Globus pallidus (tissue), 1 donor: ENCODE data around the gene CABP4.
"Not testable (repeated sequence)": the region's sequence is repeated elsewhere in the genome, so short reads cannot be mapped to it uniquely, and the experiment has no call there.

Source experiments
- DNase-seq: peaks from one replicate; pipeline ENCODE4 v3.0.0-alpha.2; 2015; ENCODE audit warnings: low spot score

The CABP4 gene

DNA sequence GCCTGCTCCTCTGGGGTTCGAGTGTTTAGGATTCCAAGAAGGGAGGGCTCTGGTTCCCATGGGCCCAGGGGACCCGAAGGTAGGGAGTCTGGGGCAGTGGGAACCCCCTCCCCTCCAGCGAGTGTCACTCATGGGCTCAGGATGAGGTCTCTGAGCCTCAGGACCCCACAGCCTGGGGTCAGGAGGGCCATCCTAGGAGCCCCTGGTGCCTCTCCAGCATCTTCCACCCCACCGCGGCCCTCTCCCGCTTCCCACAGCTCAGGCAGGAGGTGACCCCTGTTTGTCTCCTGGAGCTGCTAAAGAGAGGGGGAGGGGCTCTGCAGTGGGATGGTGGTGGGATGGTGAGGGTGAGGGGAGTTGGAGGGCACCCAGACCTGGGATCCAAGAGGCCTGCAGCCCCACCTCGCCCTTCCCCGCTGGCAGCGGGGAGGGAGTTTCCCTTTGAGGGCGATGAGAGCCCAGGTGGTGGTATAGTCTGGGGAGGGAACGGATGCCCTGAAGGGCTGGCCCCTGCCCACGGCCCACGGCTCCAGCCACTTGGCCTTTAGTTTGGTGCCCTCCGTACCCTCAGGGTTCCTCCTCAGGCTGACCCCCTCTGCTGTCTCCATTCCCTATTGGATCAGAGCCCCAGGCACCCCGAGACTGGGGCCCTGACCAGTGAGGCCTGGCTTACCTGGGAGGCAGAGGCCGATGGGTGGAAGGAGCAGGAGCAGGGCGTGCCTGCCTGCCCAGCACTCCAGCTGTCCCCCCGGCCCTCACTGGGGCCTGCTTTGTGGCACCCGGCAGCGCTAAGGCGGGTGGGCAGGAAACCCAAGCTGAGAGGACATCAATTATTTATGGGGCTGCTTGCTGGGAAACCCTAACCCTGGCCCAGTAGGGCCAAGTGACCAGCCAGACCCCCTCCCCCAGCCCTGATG is 1.1 kb upstream of the CABP4 start:
- no peak for DNase-seq

DNA sequence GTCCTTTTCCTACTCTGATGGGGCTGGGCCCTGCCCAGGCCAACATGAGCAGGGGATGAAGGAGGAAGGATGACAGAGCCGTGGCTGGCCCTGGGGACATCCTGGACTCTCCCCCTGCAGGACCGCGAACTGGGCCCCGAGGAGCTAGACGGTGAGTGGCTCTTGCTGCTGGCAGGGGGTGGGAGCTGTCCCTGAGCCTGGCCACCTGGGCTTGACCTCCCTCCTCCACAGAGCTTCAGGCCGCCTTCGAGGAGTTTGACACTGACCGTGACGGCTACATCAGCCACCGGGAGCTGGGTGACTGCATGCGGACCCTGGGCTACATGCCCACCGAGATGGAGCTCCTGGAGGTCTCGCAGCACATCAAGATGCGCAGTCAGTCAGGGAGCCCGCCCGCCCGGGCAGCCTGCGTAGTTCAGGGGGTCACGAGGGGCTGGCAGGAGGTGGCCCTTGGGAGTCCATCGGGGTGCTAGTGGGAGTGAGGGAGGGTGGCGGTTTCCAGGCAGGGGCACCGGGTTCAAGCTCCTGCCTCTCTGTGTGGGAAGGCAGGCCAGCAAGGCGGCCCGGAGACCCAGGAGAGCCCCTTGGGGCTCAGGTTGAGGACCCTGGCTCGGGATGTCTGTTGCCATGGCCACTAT is 1.0 kb downstream of the CABP4 start:
- DNase-seq, result no peak

DNA sequence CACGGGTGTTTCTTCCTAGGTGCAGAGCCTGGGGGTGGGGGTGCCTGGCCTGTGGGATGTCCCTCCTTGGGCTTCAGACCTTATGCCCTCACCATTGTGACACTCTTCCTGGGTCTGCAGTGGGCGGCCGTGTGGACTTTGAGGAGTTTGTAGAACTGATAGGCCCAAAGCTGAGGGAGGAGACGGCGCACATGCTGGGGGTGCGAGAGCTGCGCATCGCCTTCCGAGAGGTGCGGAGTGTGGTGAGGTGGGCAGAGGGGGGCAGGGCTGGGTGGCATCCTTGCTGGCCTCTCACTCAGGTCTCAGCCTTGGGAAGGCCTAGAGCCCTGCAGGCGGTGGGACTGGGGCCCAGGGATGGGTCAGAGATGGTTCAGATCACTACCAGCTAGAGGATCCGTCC is 2.3 kb downstream of the CABP4 start:
- DNase-seq, result no peak

DNA sequence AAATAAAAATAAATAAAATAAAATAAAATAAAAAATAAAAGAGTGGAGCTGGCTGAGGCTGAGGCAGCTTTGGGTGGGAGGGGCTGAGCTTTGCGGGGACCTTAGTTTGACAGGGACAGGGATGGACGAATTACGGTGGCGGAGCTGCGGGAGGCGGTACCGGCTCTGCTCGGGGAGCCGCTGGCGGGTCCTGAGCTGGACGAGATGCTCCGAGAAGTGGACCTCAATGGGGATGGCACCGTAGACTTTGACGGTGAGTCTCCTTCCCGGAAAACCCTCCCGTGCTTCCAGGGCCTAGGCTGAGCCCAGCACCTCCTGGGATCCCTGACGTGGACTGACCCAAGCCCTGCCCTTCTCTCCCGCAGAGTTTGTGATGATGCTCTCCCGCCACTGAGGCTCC is 3.1 kb downstream of the CABP4 start:
- DNase-seq, result no peak

DNA sequence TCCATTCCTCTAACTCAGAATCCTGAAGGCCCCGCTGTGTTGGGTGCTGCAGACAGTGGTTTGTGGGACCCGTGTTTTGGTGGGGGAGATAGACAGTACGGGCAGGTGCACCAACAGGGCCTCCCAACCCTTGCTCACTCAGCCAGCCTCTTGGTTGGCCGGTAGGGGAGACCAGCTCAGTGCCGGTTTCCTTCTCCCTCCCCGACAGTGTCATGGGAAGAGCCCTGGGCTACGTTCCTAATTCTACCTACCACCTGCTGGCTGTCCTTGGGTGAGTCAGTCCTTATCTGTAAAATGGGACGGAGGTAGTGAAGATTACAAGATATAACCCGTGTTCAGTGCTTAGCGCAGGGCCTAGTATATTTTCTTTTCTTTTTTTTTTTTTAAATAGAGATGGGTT is 8.0 kb downstream of the CABP4 start:
- no peak for DNase-seq

DNA sequence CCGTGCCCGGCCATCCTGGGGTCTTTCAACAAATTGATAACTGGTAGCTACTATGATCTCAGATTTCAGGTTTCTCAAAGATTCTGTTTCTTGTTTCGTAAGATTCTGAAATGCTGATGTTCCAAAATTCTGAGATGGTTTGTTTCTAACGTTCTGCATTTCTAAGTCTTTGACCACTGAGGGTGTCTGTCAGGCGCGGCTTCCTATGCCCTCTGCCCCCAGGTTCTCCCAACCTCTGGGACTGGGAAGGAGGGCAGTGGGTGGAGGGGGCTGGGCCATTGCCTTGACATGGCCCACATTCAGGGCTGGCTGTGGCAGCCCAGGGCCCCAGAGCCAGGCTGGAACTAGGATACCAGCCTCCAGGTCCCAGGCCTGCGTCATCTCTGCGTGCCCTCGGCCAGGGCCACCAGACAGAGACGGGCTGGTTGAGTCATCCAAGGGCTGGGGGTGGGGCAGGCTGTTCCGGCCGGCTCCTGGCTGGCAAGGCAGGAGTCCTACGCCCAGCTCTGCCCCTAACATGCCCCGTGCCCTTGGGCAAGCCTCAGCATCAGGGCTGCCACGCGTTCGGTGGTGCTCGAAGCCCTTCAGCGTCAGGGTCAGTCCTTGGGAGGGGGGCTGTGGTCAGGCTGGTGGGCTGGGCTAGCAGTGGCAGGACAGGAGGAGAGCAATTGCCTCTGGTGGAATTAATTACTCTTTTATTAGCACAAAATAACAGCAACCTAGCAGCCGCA is 8.7 kb downstream of the CABP4 start:
- no peak for DNase-seq

DNA sequence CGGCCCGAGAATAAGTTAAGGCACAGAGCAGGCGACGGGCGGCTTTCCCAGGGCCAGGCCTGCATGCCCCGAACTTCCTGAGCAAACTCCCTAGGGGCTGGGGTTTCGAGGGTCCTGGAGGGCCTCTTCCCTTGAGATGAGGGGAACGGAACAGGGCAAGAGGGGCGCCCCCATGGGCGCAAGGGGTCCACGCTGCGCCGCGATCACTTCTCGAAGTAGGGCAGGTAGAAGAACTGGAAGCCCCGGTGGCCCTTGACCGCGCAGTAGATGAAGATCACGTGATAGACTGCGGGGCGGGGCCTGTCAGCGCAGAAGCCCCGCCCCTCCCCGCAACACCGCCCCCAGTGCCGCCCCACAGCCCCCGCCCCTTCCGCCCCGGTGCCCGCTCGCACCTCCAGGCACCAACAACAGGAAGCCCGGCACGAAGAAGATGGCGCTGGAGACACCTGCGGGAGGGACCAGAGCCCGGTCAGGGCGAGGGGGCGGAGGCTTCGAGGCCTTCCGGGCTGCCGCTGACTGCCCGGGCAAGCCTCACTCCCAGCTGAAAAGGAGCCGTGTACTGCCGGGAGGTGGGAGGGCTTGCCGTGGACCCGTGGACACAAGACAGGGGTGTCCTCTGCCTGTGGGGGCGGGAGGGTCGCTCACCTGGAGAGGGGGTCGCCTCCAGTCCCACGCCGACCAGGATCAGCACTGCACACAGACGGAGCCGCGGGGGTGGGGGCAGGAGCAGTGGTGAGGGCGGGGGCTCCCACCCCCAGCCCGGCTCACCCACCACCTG is 9.4 kb downstream of the CABP4 start:
- DNase-seq, result peak; percentile 81

- DNase-seq, result no peak
Measured at GRCh38 chr11:67465189-67465510, 10.0 kb downstream of the CABP4 start.

DNA sequence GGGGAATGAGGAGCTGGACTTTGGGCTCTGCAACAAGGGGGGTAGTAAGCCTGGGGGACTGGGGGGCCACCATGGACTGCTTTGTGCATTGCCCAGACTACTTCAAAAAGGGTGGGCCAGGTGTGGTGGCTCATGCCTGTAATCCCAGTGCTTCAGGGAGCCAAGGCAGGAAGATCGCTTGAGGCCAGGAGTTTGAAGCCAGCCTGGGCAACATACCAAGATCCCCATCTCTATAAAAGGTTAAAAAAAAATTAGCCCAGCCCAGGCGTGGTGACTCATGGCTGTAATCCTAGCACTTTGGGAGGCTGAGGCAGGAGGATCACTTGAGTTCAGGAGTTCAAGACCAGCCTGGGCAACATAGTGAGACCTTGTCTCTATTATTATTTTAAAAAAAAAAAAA is 10.4 kb downstream of the CABP4 start:
- DNase-seq, result not testable (repeated sequence)

DNA sequence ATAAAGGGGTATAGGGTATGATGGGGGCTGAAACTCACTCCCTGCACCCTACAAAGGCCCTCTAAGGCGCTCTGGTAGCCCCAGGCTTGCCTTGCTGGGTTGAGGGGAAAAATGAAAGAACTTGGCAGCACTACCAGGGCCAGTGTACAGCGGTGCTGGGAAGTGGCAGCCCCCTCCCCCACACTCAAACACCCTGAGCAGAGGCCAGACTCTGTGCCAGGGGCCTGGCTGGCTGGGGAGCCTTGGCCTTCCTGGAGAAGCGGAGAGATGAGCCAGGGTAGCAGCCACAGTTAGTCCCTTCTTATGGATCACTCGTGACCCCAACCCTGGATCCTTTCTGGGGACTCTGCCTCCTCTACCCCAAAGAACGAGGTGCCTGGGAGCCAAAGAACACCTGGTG is 11.2 kb downstream of the CABP4 start:
- DNase-seq, result no peak

GRCh38 chr11:67466962-67467771 is 12.0 kb downstream of the CABP4 start:
- no peak for DNase-seq

GRCh38 chr11:67468056-67468455 is 12.9 kb downstream of the CABP4 start:
- no peak for DNase-seq

- no peak for DNase-seq
Measured at GRCh38 chr11:67468456-67468758, 13.3 kb downstream of the CABP4 start.

DNA sequence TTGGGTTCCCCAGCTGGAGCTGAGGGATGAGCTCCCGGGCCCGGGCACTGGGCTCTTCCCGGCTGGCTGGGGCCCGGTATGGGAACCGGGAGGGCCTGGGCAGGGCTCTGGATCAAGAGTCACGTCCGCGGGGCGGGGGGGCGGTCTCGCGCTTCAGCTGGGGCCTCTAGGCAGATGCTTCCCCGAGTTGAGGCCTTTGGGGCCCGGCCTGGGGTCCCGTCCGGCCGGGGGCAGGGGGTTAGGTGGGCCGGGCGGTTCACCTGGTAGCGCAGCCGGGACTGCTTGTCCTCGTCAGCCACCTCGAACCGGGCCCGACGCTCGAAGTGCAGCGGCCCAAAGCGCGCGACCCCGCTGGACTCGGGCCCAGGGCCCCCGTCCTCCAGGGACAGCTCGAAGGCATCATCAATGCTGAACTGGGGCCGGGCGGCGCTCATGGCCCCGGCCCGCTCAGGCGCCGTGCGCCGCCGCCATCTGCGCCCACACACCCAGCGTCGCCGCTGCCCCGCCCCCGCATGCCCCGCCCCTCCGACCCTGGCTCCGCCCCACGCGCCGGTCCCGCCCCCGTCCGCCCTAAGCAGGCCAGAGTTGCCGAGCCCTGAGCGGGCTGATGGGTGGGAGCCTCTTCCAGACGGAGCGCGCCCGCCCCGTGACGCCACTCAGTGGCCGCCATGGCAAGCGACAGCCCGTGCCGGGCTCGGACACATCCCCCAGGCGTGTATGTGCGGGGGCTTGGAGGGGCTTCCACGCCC is 13.8 kb downstream of the CABP4 start, which contains the start of gene TMEM134:
Gene TMEM134, minus strand, starts transcription at position 493 of the 749 bp plus-strand sequence. Its CDS starts 59 bp downstream, at position 434.
- DNase-seq, result peak; percentile 93

GRCh38 chr11:67469508-67469811 is 14.3 kb downstream of the CABP4 start:
- DNase-seq, result no peak

GRCh38 chr11:67470337-67471002 is 15.3 kb downstream of the CABP4 start:
- no peak for DNase-seq

DNA sequence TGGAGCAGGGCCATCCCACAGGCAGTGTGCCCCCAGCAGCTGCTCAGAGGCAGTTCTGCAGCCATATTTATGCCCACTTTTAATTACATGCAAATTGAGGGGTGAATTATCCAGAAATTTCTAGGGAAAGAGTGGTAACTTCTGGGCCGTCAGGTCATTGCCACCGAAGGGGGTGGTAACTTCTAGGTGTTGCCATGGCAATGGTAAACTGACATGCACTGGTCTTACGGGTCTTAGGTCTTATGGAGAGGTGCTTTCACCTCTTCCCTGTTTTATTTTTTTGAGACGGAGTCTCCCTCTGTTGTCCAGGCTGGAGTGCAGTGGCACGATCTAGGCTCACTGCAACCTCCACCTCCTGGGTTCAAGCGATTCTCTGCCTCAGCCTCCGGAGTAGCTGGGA is 17.7 kb downstream of the CABP4 start:
- DNase-seq, result no peak

- DNase-seq, result not testable (repeated sequence)
Measured at GRCh38 chr11:67476692-67477091, 21.5 kb downstream of the CABP4 start.

DNA sequence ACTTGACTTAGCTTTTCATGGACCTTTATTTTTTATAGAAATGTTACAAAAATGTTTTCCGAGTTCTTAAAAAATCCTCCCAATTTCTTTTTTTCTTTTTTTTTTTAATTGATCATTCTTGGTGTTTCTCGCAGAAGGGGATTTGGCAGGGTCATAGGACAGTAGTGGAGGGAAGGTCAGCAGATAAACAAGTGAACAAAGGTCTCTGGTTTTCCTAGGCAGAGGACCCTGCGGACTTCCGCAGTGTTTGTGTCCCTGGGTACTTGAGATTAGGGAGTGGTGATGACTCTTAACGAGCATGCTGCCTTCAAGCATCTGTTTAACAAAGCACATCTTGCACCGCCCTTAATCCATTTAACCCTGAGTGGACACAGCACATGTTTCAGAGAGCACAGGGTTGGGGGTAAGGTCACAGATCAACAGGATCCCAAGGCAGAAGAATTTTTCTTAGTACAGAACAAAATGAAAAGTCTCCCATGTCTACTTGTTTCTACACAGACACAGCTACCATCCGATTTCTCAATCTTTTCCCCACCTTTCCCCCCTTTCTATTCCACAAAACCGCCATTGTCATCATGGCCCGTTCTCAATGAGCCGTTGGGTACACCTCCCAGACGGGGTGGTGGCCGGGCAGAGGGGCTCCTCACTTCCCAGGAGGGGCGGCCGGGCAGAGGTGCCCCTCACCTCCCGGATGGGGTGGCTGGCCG is 22.3 kb downstream of the CABP4 start:
- not testable (repeated sequence) for DNase-seq
